ENCODE measurements around the gene EME1. TPM values are rescaled to one million over a fixed set of nuclear protein-coding genes. Genes with fewer than 3 reads are reported as not detected.

Gene EME1
- total and polyA plus RNA-seq, 2 of the 13 experiments (the other 11 are each of a cell fraction or from before 2014, with no cell fraction given) = 20.7 to 24.6 TPM

GRCh38 chr17:50367401-50367800, 5.6 kb upstream of the EME1 start:
- 100% methylated on average over 1 of the region's 1 CpG for WGBS (ENCODE audit: low lambda C conversion rate)
- DNase-seq (ENCODE audit: low spot score) (no peak), ATAC-seq (no peak), FAIRE-seq (no peak)
- no peak overlapping the region for H3K27ac ChIP-seq (ENCODE audit: extremely low read length, insufficient read depth, low read length)
- H3K9ac ChIP-seq (ENCODE audit: insufficient read depth, low read depth, low read length) = no peak overlapping the region
- TF ChIP-seq ZNF576 (CRISPR knock-in tag; IDR thresholded peaks at IDR 0.05) = no peak
- TF ChIP-seq HOXA7 (CRISPR knock-in tag; IDR thresholded peaks at IDR 0.05) = no peak
- TF ChIP-seq ZNF446 (CRISPR knock-in tag; IDR thresholded peaks at IDR 0.05) = no peak
- no peak for TF ChIP-seq ZNF841 (CRISPR knock-in tag; IDR thresholded peaks at IDR 0.05; ENCODE audit: borderline replicate concordance)
- TF ChIP-seq MYPOP (CRISPR knock-in tag; IDR thresholded peaks at IDR 0.05) = no peak
- TF ChIP-seq ZNF878 (CRISPR knock-in tag; IDR thresholded peaks at IDR 0.05) = no peak
- no peak for TF ChIP-seq AHR (CRISPR knock-in tag; IDR thresholded peaks at IDR 0.05)
- TF ChIP-seq ZNF569 (CRISPR knock-in tag; IDR thresholded peaks at IDR 0.05; ENCODE audit: borderline replicate concordance) = no peak
- no peak for TF ChIP-seq TEAD3 (CRISPR knock-in tag; optimal IDR thresholded peaks at IDR 0.05; ENCODE audit: borderline replicate concordance)
- TF ChIP-seq EHMT2 (IDR thresholded peaks at IDR 0.05; ENCODE audit: borderline replicate concordance, low read depth, low read length) = no peak
- no peak for TF ChIP-seq RAD21 (CRISPR knock-in tag; IDR thresholded peaks at IDR 0.05)
- TF ChIP-seq, protein P1, sequence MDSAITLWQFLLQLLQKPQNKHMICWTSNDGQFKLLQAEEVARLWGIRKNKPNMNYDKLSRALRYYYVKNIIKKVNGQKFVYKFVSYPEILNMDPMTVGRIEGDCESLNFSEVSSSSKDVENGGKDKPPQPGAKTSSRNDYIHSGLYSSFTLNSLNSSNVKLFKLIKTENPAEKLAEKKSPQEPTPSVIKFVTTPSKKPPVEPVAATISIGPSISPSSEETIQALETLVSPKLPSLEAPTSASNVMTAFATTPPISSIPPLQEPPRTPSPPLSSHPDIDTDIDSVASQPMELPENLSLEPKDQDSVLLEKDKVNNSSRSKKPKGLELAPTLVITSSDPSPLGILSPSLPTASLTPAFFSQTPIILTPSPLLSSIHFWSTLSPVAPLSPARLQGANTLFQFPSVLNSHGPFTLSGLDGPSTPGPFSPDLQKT (CRISPR knock-in tag; IDR thresholded peaks at IDR 0.05; ENCODE audit: borderline replicate concordance) = no peak
- TF ChIP-seq ZFP1 (CRISPR knock-in tag; IDR thresholded peaks at IDR 0.05) = no peak
- no peak for TF ChIP-seq ZNF431 (CRISPR knock-in tag; IDR thresholded peaks at IDR 0.05; ENCODE audit: borderline replicate concordance, low read depth)
- TF ChIP-seq, protein P2, sequence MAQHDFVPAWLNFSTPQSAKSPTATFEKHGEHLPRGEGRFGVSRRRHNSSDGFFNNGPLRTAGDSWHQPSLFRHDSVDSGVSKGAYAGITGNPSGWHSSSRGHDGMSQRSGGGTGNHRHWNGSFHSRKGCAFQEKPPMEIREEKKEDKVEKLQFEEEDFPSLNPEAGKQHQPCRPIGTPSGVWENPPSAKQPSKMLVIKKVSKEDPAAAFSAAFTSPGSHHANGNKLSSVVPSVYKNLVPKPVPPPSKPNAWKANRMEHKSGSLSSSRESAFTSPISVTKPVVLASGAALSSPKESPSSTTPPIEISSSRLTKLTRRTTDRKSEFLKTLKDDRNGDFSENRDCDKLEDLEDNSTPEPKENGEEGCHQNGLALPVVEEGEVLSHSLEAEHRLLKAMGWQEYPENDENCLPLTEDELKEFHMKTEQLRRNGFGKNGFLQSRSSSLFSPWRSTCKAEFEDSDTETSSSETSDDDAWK (CRISPR knock-in tag; IDR thresholded peaks at IDR 0.05) = no peak
- TF ChIP-seq JUNB (CRISPR knock-in tag; IDR thresholded peaks at IDR 0.05; ENCODE audit: borderline replicate concordance) = no peak
- no peak for TF ChIP-seq ZNF557 (CRISPR knock-in tag; IDR thresholded peaks at IDR 0.05)
- BruUV-seq (replicated peaks) = no TSS peak
- ChIA-PET CTCF (ENCODE audit: low intra/inter-chr PET ratio, low total read pairs) (no interaction called here), POLR2A (no interaction called here)
- no peaks in the 10 kb centered on the region for H3K9me3 ChIP-seq (ENCODE audit: low read length)
- H2AFZ ChIP-seq (ENCODE audit: low read length) = no peak overlapping the region
- H3K36me3 ChIP-seq (replicated peaks in 1 of 2; ENCODE audit: control insufficient read depth in 1 of 2, insufficient read depth in 2 of 2, low read length in 2 of 2) = peaks cover 33 to 57% of the 10 kb centered on the region in 2 experiments
- H3K4me1 ChIP-seq (ENCODE audit: insufficient read depth, low read length) = peaks cover 43% of the 10 kb centered on the region
- in situ Hi-C loops (cut with HindIII; ENCODE audit: extremely low pct_ligation_motif_present, low pct_unique_long_range_greater_than_20kb) = no loop called here
- H3K4me3 ChIP-seq (replicated peaks in 1 of 3; ENCODE audit: insufficient read depth in 1 of 3, low read depth in 2 of 3, low read length in 3 of 3) = no peak overlapping the region
- H3K79me2 ChIP-seq (ENCODE audit: insufficient read depth, low read length) = peaks cover 29% of the 10 kb centered on the region
- no peaks in the 10 kb centered on the region; a peak in 1 of 5 replicates for H3K27me3 ChIP-seq (ENCODE audit: control insufficient read depth in 1 of 2, insufficient read depth in 2 of 2, low read length in 2 of 2)
- H4K20me1 ChIP-seq (ENCODE audit: insufficient read depth, low read length) = no peaks in the 10 kb centered on the region
- H3K4me2 ChIP-seq (ENCODE audit: low read depth, low read length) = no peak overlapping the region
- intact Hi-C loops (cut with micrococcal nuclease; ENCODE audit: unreplicated experiment) = no loop called here
